HL-60 (cell line): ENCODE results near the gene SENP7.
"Not testable (repeated sequence)": the region's sequence is repeated elsewhere in the genome, so short reads cannot be mapped to it uniquely, and the experiment has no call there.

ENCODE experiments used
- DNase-seq, 2 experiments: peaks; one replicate each; pipeline ENCODE4 v3.0.0-alpha.2; 2010 to 2020; ENCODE audit warnings: low read depth in 1 of 2, low spot score in 1 of 2
- H3K27ac ChIP-seq: fragments of 250-450 bp; sonication (Bioruptor Pico); replicated peaks from 2 replicates; pipeline ENCODE4 v1.5.1; 2020; ENCODE audit warnings: mild to moderate bottlenecking, moderate library complexity
- H3K27me3 ChIP-seq: fragments of 250-450 bp; sonication (Bioruptor Pico); 2 replicates; pipeline ENCODE4 v1.5.1; 2021; ENCODE audit warnings: mild to moderate bottlenecking, moderate library complexity; ENCODE audit not compliant: insufficient read depth, poor library complexity, severe bottlenecking
- H3K4me3 ChIP-seq: replicated peaks from 2 replicates; pipeline ENCODE4 v1.5.1; 2011; ENCODE audit warnings: mild to moderate bottlenecking, control low read depth, low read length; ENCODE audit not compliant: insufficient read depth
- CTCF ChIP-seq: IDR thresholded peaks from one replicate; pipeline ENCODE4 v1.5.1; 2011; ENCODE audit warnings: low read length, control low read depth, inconsistent platforms; ENCODE audit not compliant: insufficient read depth
- GABPA ChIP-seq: IDR thresholded peaks from 2 replicates; pipeline ENCODE4 v1.6.1; 2012; ENCODE audit warnings: low read depth
- POLR2AphosphoS5 ChIP-seq: IDR thresholded peaks from 2 replicates; pipeline ENCODE4 v1.6.1; 2012; ENCODE audit warnings: low read depth
- SPI1 ChIP-seq: IDR thresholded peaks from 2 replicates; pipeline ENCODE4 v1.6.1; 2012; ENCODE audit warnings: low read depth, mild to moderate bottlenecking, borderline replicate concordance
- TF ChIP-seq, protein P1 (sequence below): IDR thresholded peaks from 2 replicates; pipeline ENCODE4 v1.6.1; 2012; ENCODE audit warnings: low read depth; ENCODE audit not compliant: insufficient replicate concordance

The SENP7 gene

DNA sequence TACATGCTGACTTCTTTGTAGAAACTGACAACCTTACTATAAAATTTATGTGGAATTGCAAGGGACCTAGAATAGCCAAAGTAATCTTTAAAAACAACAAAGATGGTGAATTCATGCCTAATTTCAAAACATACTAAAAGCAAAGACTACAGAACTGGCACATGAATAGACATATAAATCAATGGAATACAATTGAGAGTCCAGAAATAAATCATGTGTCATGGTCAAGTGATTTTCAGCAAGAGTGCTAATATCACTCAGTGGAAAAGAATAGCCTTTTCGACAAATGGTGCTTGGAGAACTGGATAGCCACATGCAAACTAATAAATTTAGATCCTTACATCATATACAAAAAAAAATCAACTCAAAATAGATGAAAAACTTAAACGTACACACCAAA is 201.3 kb downstream of the SENP7 start:
- H3K27ac ChIP-seq: no peak overlapping the region
- TF ChIP-seq POLR2AphosphoS5: no peak
- no peak for TF ChIP-seq CTCF
- TF ChIP-seq SPI1: no peak
- TF ChIP-seq GABPA: no peak
- TF ChIP-seq, protein P1, sequence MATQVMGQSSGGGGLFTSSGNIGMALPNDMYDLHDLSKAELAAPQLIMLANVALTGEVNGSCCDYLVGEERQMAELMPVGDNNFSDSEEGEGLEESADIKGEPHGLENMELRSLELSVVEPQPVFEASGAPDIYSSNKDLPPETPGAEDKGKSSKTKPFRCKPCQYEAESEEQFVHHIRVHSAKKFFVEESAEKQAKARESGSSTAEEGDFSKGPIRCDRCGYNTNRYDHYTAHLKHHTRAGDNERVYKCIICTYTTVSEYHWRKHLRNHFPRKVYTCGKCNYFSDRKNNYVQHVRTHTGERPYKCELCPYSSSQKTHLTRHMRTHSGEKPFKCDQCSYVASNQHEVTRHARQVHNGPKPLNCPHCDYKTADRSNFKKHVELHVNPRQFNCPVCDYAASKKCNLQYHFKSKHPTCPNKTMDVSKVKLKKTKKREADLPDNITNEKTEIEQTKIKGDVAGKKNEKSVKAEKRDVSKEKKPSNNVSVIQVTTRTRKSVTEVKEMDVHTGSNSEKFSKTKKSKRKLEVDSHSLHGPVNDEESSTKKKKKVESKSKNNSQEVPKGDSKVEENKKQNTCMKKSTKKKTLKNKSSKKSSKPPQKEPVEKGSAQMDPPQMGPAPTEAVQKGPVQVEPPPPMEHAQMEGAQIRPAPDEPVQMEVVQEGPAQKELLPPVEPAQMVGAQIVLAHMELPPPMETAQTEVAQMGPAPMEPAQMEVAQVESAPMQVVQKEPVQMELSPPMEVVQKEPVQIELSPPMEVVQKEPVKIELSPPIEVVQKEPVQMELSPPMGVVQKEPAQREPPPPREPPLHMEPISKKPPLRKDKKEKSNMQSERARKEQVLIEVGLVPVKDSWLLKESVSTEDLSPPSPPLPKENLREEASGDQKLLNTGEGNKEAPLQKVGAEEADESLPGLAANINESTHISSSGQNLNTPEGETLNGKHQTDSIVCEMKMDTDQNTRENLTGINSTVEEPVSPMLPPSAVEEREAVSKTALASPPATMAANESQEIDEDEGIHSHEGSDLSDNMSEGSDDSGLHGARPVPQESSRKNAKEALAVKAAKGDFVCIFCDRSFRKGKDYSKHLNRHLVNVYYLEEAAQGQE: no peak
- no peak for DNase-seq
- no peaks in the 10 kb centered on the region for H3K27me3 ChIP-seq
- no peak overlapping the region for H3K4me3 ChIP-seq

- Histone ChIP-seq H3K27ac (no peak overlapping the region), H3K4me3 (no peak overlapping the region), H3K27me3 (no peaks in the 10 kb centered on the region)
- no peak for TF ChIP-seq GABPA
- no peak for TF ChIP-seq CTCF
- TF ChIP-seq SPI1: no peak
- no peak for DNase-seq
Observed at GRCh38 chr3:101310978-101311375, 202.0 kb downstream of the SENP7 start.

- not testable (repeated sequence) for DNase-seq, H3K27ac ChIP-seq, H3K4me3 ChIP-seq, H3K27me3 ChIP-seq
Observed at GRCh38 chr3:101308147-101308772, 204.8 kb downstream of the SENP7 start.

DNA sequence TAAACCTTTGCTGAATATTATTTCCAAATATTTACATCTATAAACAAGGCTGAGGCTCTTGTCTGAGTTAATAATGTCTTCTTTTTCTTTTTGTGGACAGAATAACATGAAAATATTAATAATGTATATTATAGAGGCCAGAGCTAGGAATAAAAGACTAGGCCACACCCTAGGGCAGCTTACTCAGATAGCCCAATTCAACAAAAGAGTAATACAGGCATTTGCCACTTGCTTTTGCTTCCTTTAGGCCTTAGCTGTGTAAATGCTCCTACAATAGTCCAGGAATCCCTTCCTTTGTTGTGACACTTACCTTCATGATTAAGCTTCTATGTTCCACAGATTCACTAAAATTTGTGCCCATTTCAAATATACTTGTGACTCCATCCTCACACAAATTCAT is 209.2 kb downstream of the SENP7 start:
- H3K27ac ChIP-seq: no peak overlapping the region
- no peak for DNase-seq
- no peak overlapping the region for H3K4me3 ChIP-seq
- no peak for TF ChIP-seq SPI1
- TF ChIP-seq GABPA: no peak
- TF ChIP-seq POLR2AphosphoS5: no peak
- TF ChIP-seq, protein P1: no peak
- TF ChIP-seq CTCF: no peak
- H3K27me3 ChIP-seq: no peaks in the 10 kb centered on the region
